ENCODE results near the gene ERGIC1. TPM values are rescaled to one million over a fixed set of nuclear protein-coding genes. Genes with fewer than 3 reads are reported as not detected.

The ERGIC1 gene
- total and polyA plus RNA-seq, 2 experiments from 2014 or later = 25.2 to 92.2 TPM

DNA sequence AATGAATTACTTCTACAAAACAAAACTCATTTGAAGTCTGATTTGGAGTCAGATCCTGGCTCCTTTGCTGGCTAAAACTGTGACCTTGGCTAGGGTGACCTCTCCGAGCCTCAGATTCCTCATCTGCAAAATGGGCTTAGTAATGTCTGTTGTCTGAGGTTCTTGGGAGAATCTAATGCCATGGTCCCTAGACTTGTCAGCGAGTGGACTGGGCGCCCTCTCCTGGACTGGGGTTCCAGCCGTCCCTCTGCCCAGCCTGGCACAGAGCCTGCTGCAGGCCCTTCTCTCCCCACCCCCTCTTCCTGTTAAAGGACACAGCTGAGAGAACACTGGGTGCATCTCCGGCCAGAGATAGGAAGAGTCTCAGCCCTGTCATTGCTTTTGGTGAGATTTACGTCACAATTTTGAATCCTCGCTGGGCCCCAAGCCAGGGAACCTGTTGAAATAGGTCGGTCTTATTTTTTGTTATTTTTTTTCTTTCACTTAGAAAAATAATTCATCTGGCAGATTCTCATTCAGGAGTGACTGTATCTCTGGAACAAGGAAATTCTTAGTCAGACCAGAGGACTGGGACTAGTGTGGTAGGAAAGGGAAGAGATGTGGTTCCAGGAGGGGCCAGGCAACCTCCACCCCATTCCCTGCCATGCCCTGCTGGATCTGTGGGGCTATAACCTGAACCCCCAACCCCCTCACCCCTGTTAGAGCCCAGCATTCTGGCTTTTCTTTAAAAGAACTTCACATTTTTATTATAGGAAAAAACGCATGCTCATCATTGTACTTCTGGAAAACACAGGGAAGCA is 77.0 kb downstream of the ERGIC1 start:
- Histone ChIP-seq H4K20me1 (replicated peaks; ENCODE audit: insufficient read depth) (no peaks in the 10 kb centered on the region; the same call in none of the 2 replicates), H3K27me3 (ENCODE audit: insufficient read depth) (no peaks in the 10 kb centered on the region), H3K36me3 (ENCODE audit: insufficient read depth) (0 out of 2 replicates have a peak, but pooled peaks cover 10% of the 10 kb centered on the region), H3F3A (replicated peaks; ENCODE audit: low read depth) (no peaks in the 10 kb centered on the region), H3K4me2 (no peak overlapping the region), H3K27ac (ENCODE audit: low read depth) (no peak overlapping the region), H3K4me1 (ENCODE audit: insufficient read depth) (peaks cover 4% of the 10 kb centered on the region; the same call in 1 of the 2 replicates), H3K9me2 (ENCODE audit: insufficient read depth) (no peaks in the 10 kb centered on the region), H3K4me3 (no peak overlapping the region), H3K79me2 (replicated peaks; ENCODE audit: insufficient read depth) (no peaks in the 10 kb centered on the region), H2AFZ (no peak overlapping the region)
- DNase-seq (ENCODE audit: low spot score) (peak; percentile 36), ATAC-seq (peak; percentile 41; the same call in 2 of the 3 replicates)
- TF ChIP-seq EZH2 (IDR thresholded peaks at IDR 0.05; ENCODE audit: low read depth, unreplicated experiment) = no peak
- no peak for TF ChIP-seq EZH2phosphoT487 (IDR thresholded peaks at IDR 0.05; ENCODE audit: unreplicated experiment)
- TF ChIP-seq, protein P1, sequence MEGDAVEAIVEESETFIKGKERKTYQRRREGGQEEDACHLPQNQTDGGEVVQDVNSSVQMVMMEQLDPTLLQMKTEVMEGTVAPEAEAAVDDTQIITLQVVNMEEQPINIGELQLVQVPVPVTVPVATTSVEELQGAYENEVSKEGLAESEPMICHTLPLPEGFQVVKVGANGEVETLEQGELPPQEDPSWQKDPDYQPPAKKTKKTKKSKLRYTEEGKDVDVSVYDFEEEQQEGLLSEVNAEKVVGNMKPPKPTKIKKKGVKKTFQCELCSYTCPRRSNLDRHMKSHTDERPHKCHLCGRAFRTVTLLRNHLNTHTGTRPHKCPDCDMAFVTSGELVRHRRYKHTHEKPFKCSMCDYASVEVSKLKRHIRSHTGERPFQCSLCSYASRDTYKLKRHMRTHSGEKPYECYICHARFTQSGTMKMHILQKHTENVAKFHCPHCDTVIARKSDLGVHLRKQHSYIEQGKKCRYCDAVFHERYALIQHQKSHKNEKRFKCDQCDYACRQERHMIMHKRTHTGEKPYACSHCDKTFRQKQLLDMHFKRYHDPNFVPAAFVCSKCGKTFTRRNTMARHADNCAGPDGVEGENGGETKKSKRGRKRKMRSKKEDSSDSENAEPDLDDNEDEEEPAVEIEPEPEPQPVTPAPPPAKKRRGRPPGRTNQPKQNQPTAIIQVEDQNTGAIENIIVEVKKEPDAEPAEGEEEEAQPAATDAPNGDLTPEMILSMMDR (conservative IDR thresholded peaks at IDR 0.05; ENCODE audit: low read depth in 2 of 2) = peak; percentile 35 to 64; a peak in 3 of 4 replicates
- no peak for TF ChIP-seq STAT1 (IDR thresholded peaks at IDR 0.05; ENCODE audit: unreplicated experiment)
- TF ChIP-seq REST (IDR thresholded peaks at IDR 0.05; ENCODE audit: unreplicated experiment) = no peak
- no peak for TF ChIP-seq JUNB (IDR thresholded peaks at IDR 0.05; ENCODE audit: unreplicated experiment)
- Mint-ChIP-seq H3K27ac (no peak overlapping the region), H3K4me3 (no peak overlapping the region), H3K4me1 (peaks cover 22% of the 10 kb centered on the region), H3K27me3 (ENCODE audit: insufficient read depth, low read depth, poor library complexity) (peaks cover 3% of the 10 kb centered on the region), H3K36me3 (ENCODE audit: low read depth) (peaks cover 40% of the 10 kb centered on the region), H3K9me3 (no peaks in the 10 kb centered on the region)

GRCh38 chr5:172911628-172911880 is 77.5 kb downstream of the ERGIC1 start:
- no peak overlapping the region for H3K4me3 Mint-ChIP-seq
- Histone ChIP-seq H3K9me2 (ENCODE audit: insufficient read depth) (no peaks in the 10 kb centered on the region), H3K4me2 (no peak overlapping the region), H3K79me2 (replicated peaks; ENCODE audit: insufficient read depth) (no peaks in the 10 kb centered on the region), H2AFZ (no peak overlapping the region), H3K4me1 (ENCODE audit: insufficient read depth) (peaks cover under 1% of the 10 kb centered on the region; the same call in 1 of the 2 replicates), H3K4me3 (no peak overlapping the region), H3F3A (replicated peaks; ENCODE audit: low read depth) (no peaks in the 10 kb centered on the region), H3K27me3 (ENCODE audit: insufficient read depth) (no peaks in the 10 kb centered on the region), H3K36me3 (ENCODE audit: insufficient read depth) (0 out of 2 replicates have a peak, but pooled peaks cover 10% of the 10 kb centered on the region), H4K20me1 (replicated peaks; ENCODE audit: insufficient read depth) (no peaks in the 10 kb centered on the region; the same call in none of the 2 replicates), H3K27ac (ENCODE audit: low read depth) (no peak overlapping the region)
- no peak for DNase-seq (ENCODE audit: low spot score)
- no peak overlapping the region for H3K27ac Mint-ChIP-seq
- peaks cover 42% of the 10 kb centered on the region for H3K36me3 Mint-ChIP-seq (ENCODE audit: low read depth)
- H3K27me3 Mint-ChIP-seq (ENCODE audit: insufficient read depth, low read depth, poor library complexity) = peaks cover 3% of the 10 kb centered on the region
- no peak for ATAC-seq
- peaks cover 18% of the 10 kb centered on the region for H3K4me1 Mint-ChIP-seq
- no peaks in the 10 kb centered on the region for H3K9me3 Mint-ChIP-seq
- TF ChIP-seq NANOG (IDR thresholded peaks at IDR 0.05; ENCODE audit: borderline replicate concordance) = no peak
- no peak for TF ChIP-seq JUNB (IDR thresholded peaks at IDR 0.05; ENCODE audit: unreplicated experiment)
- no peak for TF ChIP-seq ETS1 (IDR thresholded peaks at IDR 0.05)
- no peak for TF ChIP-seq ZNF114 (CRISPR knock-in tag; IDR thresholded peaks at IDR 0.05)
- TF ChIP-seq ZNF331 (CRISPR knock-in tag; IDR thresholded peaks at IDR 0.05; ENCODE audit: low read depth) = no peak
- no peak for TF ChIP-seq EZH2phosphoT487 (IDR thresholded peaks at IDR 0.05; ENCODE audit: unreplicated experiment)
- TF ChIP-seq CREB1 (CRISPR knock-in tag; IDR thresholded peaks at IDR 0.05; ENCODE audit: low read depth) = no peak
- no peak for TF ChIP-seq STAT1 (IDR thresholded peaks at IDR 0.05; ENCODE audit: unreplicated experiment)
- TF ChIP-seq, protein P1 (conservative IDR thresholded peaks at IDR 0.05; ENCODE audit: low read depth in 2 of 2) = no peak
- TF ChIP-seq EZH2 (IDR thresholded peaks at IDR 0.05; ENCODE audit: low read depth, unreplicated experiment) = no peak
- no peak for TF ChIP-seq POLR2AphosphoS5 (IDR thresholded peaks at IDR 0.05; ENCODE audit: low read depth)
